IPS-18a (cell line): ENCODE results near the gene SUFU.

ENCODE experiments used
- H3K27ac ChIP-seq: one replicate; pipeline ENCODE4 v1.5.1; 2013; ENCODE audit warnings: low read length
- H3K27me3 ChIP-seq: one replicate; pipeline ENCODE4 v1.6.1; 2013; ENCODE audit warnings: mild to moderate bottlenecking, low read length; ENCODE audit not compliant: control insufficient read depth, insufficient read depth
- H3K36me3 ChIP-seq: one replicate; pipeline ENCODE4 v1.6.1; 2013; ENCODE audit warnings: low read depth, low read length; ENCODE audit not compliant: control insufficient read depth
- H3K4me1 ChIP-seq: one replicate; pipeline ENCODE4 v1.6.1; 2013; ENCODE audit warnings: low read depth, low read length; ENCODE audit not compliant: control insufficient read depth
- H3K4me3 ChIP-seq: one replicate; pipeline ENCODE4 v1.5.1; 2013; ENCODE audit warnings: low read length
- H3K9ac ChIP-seq: one replicate; pipeline ENCODE4 v1.6.1; 2013; ENCODE audit warnings: mild to moderate bottlenecking, low read length, moderate library complexity
- H3K9me3 ChIP-seq: one replicate; pipeline ENCODE4 v1.6.1; 2013; ENCODE audit warnings: low read depth, low read length; ENCODE audit not compliant: control insufficient read depth

The SUFU gene

DNA sequence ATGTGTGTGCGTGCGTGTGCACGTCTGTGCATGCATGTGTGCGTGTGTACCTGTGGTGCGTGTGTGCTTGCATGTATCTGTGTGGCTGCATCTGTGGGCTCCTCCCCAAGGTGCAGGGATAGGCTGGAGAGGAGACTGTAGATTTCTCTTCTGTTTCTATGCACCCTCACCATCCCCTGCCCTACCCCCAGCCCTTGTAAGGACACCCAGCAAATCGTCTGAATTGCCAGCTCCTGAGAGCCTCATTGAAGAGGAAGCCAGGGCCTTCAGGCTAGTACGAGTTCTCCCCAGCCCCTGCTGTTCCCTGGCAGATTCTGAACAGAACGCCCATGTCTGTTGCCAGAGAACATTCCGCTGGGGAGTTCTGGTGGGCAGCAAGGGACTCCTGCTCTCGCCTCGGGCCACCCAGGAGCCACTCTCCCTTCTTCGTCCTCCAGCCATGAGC is 123.5 kb downstream of the SUFU start:
- no peaks in the 10 kb centered on the region for H3K36me3 ChIP-seq
- H3K27me3 ChIP-seq: no peaks in the 10 kb centered on the region
- peak overlapping the region; percentile 3 for H3K4me3 ChIP-seq
- peak overlapping the region; percentile 87 for H3K27ac ChIP-seq
- H3K9me3 ChIP-seq: no peaks in the 10 kb centered on the region
- peak overlapping the region; percentile 81 for H3K9ac ChIP-seq
- peaks cover 50% of the 10 kb centered on the region for H3K4me1 ChIP-seq

DNA sequence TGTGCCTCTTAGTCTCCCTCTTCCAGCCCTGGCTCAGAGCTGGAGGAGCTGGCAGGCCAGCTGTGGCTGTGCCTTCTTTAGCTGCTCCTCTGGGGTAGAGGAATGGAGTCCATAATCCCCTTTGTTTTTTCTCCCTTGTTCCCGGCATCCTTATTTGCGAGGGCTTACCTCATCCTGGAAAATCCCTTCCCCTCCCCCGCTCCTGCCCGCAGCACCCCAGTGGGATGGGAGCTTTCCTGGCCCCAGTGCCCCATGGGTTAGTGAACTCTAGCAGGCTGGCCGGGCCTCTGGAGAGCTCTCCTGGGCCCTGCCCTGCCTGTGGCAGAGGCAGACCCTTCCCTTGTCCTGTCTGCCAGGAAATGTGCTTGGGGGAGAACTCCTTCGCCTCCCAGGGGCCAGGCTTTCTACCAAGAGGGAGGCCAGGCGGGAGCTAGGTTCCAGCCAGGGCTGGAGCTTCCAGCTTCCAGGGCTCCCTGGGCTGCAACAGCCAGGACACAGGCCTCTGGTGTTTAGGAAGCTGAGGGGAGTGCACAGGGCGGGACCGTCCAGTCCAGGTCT is 124.0 kb downstream of the SUFU start:
- Histone ChIP-seq H3K9ac (peak overlapping the region; percentile 81), H3K4me1 (peaks cover 55% of the 10 kb centered on the region), H3K27ac (peak overlapping the region; percentile 87), H3K27me3 (no peaks in the 10 kb centered on the region), H3K9me3 (no peaks in the 10 kb centered on the region), H3K36me3 (no peaks in the 10 kb centered on the region), H3K4me3 (peak overlapping the region; percentile 3)

DNA sequence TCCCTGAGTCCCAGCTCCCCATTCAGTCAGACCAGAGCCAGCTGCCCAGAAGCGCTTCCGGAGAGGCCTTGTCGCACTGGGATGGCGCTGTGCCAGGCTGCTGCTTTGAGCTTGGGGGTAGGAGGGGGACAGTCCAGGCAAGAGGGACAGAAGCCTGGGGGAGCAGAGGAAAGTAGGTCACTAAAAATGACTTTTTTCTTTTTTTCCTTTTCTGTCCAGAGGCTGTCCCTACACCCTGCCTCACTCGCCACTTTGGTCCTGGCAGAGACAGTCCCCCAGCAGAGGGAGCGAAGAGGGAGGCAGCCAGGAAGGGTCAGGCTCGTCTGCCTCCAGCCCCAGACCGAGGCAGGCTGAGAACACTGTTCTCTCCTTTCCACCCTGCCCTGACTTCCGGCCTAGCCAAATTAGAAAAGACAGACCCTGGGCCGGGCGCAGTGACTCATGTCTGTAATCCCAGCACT is 124.7 kb downstream of the SUFU start:
- no peak overlapping the region for H3K4me3 ChIP-seq
- H3K27me3 ChIP-seq: no peaks in the 10 kb centered on the region
- H3K36me3 ChIP-seq: no peaks in the 10 kb centered on the region
- H3K4me1 ChIP-seq: peaks cover 62% of the 10 kb centered on the region
- no peaks in the 10 kb centered on the region for H3K9me3 ChIP-seq
- peak overlapping the region; percentile 87 for H3K27ac ChIP-seq
- peak overlapping the region; percentile 81 for H3K9ac ChIP-seq

DNA sequence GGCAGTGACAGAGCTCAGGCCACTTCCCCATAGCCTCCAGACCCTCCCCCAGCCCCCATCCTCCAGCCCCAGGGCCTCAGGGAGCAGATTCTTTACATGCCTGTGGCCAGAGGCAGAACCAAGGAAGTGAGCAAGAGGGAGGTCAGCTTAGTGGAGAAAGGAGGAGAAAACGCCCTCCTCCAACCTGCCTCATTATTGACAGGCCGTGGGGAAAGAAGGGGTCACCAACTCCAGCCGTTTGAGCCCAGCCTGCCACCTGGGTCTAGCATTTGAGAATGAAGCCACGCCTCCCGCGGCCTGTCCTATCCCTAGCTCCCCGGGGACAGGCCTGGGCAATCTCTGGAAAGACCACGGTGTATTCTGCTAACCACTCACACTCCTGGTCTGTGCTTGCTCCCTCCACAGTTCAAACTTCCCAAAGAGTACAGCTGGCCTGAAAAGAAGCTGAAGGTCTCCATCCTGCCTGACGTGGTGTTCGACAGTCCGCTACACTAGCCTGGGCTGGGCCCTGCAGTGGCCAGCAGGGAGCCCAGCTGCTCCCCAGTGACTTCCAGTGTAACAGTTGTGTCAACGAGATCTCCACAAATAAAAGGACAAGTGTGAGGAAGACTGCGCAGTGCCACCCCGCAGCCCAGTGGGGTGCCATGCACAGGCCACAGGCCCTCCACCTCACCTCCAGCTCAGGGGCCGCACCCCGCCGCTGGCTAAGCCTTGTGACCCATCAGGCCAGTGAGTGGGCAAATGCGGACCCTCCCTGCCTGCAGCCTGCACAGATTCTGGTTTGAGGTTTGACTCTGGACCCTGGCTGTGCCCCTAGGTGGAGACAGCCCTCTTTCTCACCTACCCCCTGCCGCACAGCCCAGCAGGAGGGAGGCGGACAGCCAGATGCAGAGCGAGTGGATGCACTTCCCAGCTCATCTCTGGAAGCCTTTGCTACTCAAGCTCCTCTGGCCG is 126.2 kb downstream of the SUFU start:
- H3K4me3 ChIP-seq: no peak overlapping the region
- H3K4me1 ChIP-seq: peaks cover 72% of the 10 kb centered on the region
- no peak overlapping the region for H3K9ac ChIP-seq

DNA sequence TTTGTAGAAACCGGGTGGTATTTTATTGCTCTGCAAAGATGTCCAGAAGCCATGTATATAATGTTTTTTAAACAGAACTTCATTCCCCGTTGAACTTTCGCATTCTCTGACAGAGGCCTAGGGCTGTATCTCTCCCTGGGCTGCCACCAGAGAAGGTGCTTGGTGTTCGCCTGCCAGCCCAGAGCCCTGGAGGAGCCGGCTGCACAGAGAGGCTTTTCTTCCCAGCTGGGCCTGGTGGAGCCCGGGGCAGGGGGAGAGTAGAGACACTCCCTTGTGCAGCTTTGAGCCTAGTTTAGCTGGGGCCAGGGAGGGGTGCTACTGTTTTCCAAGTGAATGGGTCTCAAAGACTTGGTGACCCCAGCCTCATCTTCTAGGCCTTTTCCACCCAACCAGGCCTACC is 126.9 kb downstream of the SUFU start:
- Histone ChIP-seq H3K9ac (no peak overlapping the region), H3K4me1 (peaks cover 71% of the 10 kb centered on the region), H3K27ac (no peak overlapping the region), H3K27me3 (no peaks in the 10 kb centered on the region), H3K4me3 (no peak overlapping the region), H3K36me3 (no peaks in the 10 kb centered on the region), H3K9me3 (no peaks in the 10 kb centered on the region)

More for the DNA sequence above, 126.2 kb downstream of the SUFU start:
- Histone ChIP-seq H3K36me3 (no peaks in the 10 kb centered on the region), H3K27ac (no peak overlapping the region), H3K9me3 (no peaks in the 10 kb centered on the region), H3K27me3 (no peaks in the 10 kb centered on the region)

DNA sequence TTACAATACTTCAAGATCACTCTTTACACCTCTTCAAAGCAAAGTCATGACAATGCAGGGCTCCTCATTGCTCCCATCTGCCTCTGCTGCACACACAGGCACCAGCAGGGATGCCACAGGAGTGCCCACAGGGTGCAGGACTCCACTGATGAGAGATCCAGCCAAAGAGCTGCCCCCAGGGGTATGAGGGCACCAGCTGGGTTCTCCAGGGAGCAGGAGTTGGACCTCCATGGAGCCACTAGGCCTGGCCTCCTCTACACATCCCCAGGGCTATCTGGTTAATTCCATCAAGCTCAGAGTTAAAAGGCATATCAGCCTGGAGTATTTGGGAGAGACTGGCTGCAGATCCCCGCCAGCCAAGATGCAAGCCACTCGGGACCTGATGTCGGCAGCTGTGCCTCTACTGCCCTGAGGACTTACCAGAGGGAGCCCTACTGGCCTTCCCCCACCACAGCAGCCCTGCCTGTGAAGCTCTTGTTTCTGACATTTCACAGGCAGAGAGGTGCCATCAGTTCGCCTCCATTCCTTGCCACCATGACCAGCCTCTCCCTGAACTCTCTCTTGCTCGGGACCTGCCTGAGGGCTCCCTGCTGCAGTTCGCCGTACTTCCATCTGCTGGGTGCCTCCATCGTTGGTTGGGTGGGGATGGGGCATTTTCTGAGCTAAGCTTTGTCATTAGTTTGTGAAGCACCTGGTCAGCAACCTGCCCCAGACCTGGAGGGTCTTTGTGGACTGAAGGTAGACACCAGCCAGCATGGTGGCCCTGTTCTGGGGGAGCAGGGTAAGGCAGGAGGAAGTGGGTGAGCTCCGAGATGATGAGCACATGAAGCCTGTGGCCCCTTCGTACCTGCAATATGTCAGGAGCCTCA is 128.0 kb downstream of the SUFU start:
- no peaks in the 10 kb centered on the region for H3K36me3 ChIP-seq
- H3K4me3 ChIP-seq: no peak overlapping the region
- H3K9ac ChIP-seq: no peak overlapping the region
- H3K4me1 ChIP-seq: peaks cover 61% of the 10 kb centered on the region
- H3K9me3 ChIP-seq: no peaks in the 10 kb centered on the region
- H3K27me3 ChIP-seq: no peaks in the 10 kb centered on the region
- H3K27ac ChIP-seq: no peak overlapping the region

DNA sequence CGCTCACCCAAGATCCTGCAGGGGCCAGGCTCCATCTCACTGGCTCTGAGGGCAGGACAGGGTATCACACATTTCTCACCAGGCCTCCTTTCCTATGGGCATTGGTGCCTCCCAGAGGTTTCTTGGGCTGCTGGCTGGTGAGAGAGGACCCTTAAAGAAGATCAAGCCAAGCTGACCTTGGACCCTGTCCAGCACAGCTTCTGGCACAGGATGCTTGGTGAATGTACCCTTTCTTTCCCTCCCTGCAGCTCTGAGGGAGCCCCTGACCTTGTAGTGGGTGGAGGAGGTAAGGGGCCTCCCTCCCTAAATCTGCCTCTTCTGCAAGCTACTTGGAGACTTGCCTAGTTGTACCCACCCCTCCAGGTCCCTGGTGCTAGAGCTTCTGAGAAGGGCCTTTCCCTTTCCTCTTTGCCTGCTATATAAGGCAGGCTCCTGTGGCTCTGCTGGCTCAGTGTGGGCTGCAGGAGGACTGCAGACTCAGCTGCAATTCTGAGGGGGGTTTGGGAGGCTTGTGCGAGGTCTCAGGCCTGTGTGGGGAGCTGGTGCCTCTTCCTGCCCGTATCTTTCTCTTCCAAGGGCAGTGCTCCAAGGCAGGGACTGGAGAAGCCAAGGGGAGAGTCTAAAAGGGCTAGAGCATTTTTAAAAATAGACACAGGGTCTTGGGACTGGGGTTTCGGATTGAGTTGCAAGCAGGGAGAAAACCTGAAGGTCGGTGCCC is 128.8 kb downstream of the SUFU start:
- Histone ChIP-seq H3K36me3 (no peaks in the 10 kb centered on the region), H3K27ac (no peak overlapping the region), H3K4me1 (peaks cover 53% of the 10 kb centered on the region), H3K4me3 (no peak overlapping the region), H3K9ac (no peak overlapping the region), H3K27me3 (no peaks in the 10 kb centered on the region), H3K9me3 (no peaks in the 10 kb centered on the region)

DNA sequence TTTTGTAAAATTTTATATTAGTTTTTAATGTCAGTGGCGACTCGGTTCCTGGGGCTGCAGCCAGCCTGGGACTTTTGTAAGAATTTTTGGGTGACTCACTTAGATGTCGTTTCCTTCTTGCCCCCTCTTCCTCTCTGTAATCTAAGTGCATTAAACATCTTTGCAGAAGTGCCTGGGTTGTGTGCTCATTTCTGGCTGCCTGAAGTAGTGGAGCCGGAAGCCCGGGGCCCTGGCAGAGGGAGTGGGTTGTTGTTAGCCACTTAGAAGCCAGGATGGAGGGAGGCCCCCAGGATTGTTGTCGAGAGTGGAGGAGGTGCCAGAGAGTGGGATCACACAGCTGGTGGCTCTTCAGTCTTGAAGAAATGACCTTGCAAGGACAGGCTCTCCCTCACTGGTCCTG is 129.5 kb downstream of the SUFU start:
- no peak overlapping the region for H3K4me3 ChIP-seq
- no peaks in the 10 kb centered on the region for H3K9me3 ChIP-seq
- no peak overlapping the region for H3K9ac ChIP-seq
- no peaks in the 10 kb centered on the region for H3K27me3 ChIP-seq
- no peak overlapping the region for H3K27ac ChIP-seq
- H3K36me3 ChIP-seq: no peaks in the 10 kb centered on the region
- peaks cover 46% of the 10 kb centered on the region for H3K4me1 ChIP-seq

DNA sequence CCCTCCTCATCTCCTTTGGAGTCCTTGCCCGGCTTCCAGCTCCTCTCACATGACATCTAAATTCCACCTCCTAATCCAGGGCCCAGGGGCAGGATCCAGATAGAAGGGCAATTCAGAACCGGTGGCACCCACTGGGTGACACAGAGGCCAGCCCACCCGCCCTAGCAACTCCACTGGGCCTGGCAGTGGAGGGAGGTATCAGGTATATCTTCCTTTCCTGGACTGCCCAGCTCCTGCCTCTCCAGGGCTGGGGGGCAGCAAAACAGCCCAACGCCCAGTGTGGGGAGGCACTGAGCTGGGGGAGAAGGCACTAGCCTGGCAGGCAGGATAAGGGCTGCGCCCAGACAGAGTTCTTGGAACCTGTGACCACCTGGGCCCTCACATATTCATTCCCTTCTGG is 130.1 kb downstream of the SUFU start:
- H3K4me3 ChIP-seq: no peak overlapping the region
- no peak overlapping the region for H3K27ac ChIP-seq
- H3K27me3 ChIP-seq: no peaks in the 10 kb centered on the region
- no peaks in the 10 kb centered on the region for H3K36me3 ChIP-seq
- no peak overlapping the region for H3K9ac ChIP-seq
- H3K4me1 ChIP-seq: peaks cover 40% of the 10 kb centered on the region
- no peaks in the 10 kb centered on the region for H3K9me3 ChIP-seq

DNA sequence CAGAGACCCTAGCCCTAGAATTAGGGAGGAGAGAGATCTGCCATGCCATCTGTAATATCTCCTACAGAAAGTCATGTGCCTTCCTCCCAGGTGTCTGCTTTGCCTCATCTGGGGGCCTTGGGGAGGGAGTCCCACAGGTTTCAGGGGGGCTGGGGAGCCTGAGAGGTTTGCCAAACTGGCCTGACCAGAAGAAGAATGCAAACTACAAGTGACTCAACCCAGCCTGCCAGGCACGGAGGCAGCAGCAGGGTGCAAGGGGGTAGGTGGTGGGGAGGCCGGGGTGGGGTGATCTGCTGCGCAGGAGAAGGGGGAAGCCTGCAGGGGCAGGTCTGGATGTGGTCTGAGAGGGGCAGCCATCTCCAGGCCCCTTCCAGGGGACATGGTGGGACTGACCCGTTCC is 130.9 kb downstream of the SUFU start:
- H3K4me1 ChIP-seq: peaks cover 32% of the 10 kb centered on the region
- no peaks in the 10 kb centered on the region for H3K9me3 ChIP-seq
- H3K4me3 ChIP-seq: no peak overlapping the region
- H3K27ac ChIP-seq: no peak overlapping the region
- no peak overlapping the region for H3K9ac ChIP-seq
- no peaks in the 10 kb centered on the region for H3K36me3 ChIP-seq
- no peaks in the 10 kb centered on the region for H3K27me3 ChIP-seq

DNA sequence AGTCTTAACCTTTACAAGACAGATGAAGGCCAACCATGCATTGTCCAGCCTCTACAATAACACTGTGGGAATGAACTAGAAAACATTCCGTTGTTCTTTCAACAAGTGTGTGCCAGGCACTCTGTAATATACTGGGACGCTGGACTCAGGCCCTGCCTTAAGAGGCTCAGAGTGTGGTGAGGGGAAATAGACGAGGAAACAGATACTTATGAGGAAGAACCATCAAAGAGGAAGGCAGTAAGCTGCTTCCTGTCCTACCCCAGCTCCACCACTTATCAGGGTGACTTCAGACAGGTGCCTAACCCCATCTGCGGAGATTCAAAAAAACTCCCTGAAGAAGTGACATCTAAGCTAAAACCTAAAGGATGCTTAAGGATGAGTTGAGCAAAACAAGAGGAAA is 131.6 kb downstream of the SUFU start:
- Histone ChIP-seq H3K27ac (no peak overlapping the region), H3K36me3 (no peaks in the 10 kb centered on the region), H3K9me3 (no peaks in the 10 kb centered on the region), H3K4me1 (peaks cover 25% of the 10 kb centered on the region), H3K9ac (no peak overlapping the region), H3K4me3 (no peak overlapping the region), H3K27me3 (no peaks in the 10 kb centered on the region)
